HuH-7 (cell line): ENCODE measurements around the gene SDR42E2.
"Not testable (repeated sequence)": the region's sequence is repeated elsewhere in the genome, so short reads cannot be mapped to it uniquely, and the experiment has no call there.

Experiments used
- DNase-seq: peaks from one replicate; pipeline ENCODE4 v3.0.0; 2011; ENCODE audit warnings: low spot score

The SDR42E2 gene

GRCh38 chr16:22162656-22163009 is 327 bp downstream of the SDR42E2 start:
- DNase-seq: no peak

DNA sequence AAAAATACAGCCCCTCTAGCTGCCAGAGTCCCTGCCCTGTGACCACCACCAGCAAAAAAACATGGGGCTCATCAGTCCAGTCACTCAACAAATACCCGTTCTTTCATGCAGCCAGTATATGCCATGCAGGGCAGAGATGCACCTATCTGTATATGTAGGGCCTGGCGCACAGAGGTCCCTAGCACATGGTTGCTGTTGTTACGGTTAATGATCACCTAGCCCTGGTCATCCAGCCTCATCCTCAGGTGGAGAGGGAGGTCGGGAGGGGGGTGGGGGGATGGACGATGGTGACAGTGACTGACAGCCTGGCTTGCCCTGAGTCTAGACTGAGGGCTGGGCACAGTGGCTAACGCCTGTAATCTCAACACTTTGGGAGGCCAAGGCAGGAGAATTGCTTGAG is 1.5 kb downstream of the SDR42E2 start:
- DNase-seq: no peak

- no peak for DNase-seq
These were observed 2.2 kb downstream of the SDR42E2 start for GRCh38 chr16:22164482-22164881.

GRCh38 chr16:22165508-22166285 is 3.4 kb downstream of the SDR42E2 start:
- DNase-seq: no peak

- no peak for DNase-seq
These were observed 9.6 kb downstream of the SDR42E2 start for GRCh38 chr16:22171953-22172352.

DNA sequence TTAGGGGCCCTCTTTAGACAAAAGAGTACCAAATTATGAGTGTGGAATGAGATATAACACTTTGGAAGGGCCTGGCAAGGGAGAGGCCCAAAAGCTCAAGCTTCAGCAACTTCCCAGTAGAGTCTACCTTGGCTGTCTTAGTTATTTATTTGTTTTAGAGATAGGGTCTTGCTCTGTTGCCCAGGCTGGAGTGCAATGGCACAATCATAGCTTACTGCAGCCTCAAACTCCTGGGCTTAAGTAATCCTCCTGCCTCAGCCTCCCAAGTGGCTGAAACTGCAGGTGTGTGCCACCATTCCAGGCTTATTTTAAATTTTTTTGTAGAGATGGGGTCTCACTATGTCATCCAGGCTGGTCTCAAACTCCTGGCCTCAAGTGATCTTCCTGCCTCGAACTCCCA is 10.3 kb downstream of the SDR42E2 start:
- not testable (repeated sequence) for DNase-seq

DNA sequence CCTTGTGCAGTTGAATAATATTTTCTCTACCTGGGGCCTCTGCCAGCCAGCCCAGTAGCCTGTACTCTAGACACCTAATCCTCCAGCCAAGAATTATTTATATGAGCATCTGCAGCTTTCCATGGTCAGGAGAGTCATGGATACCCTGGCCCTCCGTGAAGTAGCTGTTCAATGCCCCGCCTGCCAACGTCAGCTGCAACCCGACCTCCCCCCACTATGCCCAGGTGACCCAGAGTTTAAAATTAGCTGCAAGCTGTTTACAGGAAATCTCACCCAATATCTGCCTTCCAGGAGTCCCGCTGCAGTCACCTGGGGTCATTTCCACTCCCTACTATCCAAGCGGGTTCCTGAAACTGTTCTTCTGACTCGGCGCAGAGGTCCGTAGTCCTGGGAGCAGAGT is 12.3 kb downstream of the SDR42E2 start:
- DNase-seq: no peak

DNA sequence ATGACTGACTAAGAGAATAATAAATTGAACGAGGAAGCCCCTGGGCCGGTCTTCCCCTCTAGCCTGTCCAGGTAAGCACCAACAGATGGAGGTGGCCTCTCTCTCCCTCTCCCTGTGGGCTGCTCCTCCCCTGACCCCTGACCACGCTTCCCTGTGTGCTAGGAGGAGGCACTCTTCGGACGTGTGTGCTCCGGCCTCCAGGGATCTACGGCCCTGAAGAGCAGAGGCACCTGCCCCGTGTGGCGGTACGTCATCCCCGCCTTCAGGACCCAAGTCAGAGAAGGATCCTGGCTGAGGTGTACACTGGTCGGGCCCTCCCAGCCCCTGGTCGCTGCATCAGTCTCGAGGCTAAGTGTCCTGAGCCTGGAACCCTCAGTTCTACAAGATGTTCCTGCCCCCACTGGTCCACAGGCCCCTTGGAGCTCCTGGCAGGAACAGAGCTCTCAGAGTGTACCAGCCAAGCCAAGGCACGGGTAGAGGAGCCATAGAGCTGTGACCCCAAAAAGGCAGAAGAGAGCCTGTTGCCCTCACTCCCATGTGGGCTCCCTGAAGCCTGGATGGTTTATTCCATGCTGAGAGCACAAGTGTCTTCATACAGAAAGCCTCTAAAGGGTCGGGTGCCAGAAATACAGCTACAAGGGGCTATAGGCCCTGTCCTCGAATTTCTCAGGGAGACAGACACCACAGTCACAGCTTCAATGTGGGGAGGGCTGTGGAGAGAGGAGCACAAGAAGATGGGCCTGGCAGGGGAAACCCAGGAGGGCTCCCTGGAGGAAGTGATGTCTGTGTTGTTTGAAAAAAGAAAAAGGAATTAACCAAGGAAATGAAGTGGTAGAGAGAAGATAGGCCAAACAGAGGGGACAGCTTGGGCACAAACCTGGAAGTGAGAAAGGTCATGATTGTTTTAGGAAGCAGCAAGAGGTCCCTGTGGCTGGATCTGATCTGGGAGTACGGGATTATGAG is 15.9 kb downstream of the SDR42E2 start:
- no peak for DNase-seq

DNA sequence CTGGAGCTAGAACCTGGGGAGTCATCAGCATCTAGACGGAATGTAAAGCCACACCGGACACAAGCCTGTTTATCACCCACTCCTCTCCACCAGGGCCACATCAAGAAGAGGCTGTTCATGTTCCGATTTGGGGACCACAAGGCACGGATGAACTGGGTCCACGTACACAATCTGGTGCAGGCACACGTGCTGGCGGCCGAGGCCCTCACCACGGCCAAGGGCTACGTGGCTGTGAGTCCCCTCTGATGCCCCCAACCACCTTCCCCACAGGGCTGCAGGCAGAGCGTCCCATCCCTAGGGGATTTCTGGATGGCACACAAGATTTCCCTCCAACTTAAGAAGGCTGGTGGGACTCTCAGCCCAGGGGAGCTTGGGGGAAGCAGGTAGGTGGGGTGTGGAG is 19.1 kb downstream of the SDR42E2 start:
- DNase-seq: no peak

DNA sequence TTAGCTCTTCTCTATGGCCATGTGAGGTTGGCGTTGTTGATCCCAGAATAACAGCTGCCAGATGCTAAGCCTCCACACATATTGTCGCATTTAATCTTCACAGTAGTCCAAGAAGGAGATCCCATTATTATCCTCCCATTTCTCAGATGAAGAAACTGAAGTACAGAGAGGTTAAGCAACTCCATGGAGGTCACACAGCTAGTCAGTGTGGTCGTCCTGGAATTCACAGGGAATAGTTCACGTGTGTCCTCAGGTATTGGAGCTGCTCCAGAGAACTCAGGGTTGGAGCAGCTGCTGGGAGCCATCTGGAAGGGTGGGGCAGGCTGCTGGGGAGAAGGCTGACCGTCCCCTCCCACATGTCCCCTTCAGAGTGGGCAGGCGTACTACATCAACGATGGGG is 19.5 kb downstream of the SDR42E2 start:
- no peak for DNase-seq

GRCh38 chr16:22183335-22183734 is 21.0 kb downstream of the SDR42E2 start:
- DNase-seq: no peak

DNA sequence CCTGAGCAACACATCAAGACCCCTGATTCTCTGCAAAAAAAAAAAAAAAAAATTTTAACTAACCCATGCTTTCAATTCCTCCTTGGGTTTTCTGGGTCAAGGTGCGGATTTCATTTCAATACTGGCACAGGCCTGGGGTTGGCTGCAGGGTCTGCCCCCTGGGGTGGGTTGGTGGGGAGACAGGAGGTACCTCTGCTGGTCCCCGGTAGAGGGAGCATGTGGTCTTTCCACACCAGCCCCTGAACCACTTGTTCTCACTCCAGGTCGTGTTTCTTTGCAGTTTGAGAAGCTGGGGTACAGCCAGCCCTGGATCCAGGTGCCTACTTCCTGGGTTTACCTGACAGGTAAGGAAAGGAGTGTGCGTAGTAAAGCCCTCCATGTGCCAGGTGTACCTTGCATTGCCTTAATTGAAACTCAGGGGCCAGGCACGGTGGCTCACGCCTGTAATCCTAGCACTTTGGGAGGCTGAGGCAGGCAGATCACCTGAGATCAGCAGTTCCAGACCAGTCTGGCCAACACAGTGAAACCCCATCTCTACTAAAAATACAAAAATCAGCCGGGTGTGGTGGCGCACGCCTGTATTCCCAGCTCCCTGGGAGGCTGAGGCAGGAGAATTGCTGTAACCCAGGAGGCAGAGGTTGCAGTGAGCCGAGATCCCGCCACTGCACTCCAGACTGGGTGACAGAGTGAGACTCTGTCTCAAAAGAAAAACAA is 21.8 kb downstream of the SDR42E2 start:
- peak; percentile 60 for DNase-seq

DNA sequence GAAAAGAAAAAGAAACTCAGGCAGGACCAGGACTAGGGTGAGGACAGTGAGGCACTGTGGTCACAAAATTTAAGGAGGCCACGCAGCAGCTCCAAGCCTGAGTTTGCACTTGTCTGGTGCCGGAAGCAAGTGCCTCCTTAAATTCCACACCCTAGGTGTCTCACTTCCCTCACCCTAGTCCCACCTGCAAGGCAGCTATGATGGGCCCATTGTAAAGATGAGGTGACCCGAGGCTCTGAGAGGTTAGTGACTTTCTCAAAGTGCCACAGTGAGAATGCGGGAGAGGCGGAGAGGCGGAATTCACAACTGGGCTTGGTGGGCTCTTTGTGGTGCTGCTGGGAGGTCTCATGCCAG is 22.3 kb downstream of the SDR42E2 start:
- no peak for DNase-seq

DNA sequence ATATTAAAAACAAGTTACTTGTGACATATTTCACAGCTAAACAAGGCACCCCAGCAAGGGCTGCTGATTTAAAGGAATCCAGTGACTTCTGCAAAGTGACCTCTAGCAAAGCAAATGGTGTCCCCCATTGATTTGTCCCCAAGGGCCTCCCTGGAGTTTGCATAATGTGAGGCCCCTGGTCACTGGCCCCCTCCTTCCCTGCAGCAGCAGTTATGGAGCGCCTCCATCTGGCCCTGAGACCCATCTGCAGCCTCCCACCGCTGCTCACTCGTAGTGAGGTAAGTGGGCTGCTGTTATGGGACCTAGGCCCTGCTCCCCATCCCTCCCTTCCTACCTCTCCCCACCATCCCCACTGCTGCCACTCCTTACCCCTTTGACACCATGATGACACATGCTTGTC is 24.2 kb downstream of the SDR42E2 start:
- no peak for DNase-seq

GRCh38 chr16:22188267-22188594 is 25.9 kb downstream of the SDR42E2 start:
- no peak for DNase-seq

DNA sequence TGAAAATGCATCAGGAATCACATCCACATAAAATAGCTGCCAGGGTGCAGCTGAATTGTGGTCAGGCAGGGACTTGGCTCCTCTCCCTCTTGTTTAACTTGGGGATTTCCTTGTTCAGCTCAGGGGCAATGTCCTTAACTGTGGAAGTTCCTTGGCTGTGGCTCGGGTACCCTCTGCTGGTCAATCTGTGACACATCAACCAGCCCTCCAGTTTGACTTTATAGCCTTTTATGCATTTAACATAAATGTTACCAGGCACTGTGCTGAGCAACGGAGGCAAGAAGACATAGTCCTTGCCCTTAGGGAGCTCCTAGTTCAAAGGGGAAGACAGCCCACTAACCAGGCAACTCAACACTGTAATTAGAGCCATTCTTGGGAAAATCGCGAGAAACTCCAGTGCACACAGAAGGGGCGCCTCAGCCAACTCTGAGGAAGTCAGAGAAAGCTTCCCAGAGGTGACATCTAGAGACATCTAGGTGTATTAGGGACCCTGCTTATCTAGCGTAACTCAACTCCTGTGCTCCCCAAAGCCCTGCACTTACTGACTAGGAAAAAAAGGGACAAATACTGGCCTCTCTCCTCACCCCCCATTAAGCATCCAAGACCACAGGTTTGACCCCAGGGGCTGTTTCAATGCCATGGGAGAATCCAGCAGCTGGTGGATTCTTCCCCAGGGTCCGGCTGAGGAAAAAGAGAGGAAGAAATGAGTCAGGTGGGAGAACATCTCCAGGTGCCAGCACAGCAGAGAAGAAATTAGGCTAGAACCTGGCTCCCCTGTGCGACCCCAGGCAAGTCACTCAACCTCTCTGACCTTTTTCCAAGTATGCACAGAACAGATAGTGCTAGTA is 26.5 kb downstream of the SDR42E2 start:
- DNase-seq: peak; percentile 69

- no peak for DNase-seq
These were observed 27.3 kb downstream of the SDR42E2 start for GRCh38 chr16:22189473-22190080.

DNA sequence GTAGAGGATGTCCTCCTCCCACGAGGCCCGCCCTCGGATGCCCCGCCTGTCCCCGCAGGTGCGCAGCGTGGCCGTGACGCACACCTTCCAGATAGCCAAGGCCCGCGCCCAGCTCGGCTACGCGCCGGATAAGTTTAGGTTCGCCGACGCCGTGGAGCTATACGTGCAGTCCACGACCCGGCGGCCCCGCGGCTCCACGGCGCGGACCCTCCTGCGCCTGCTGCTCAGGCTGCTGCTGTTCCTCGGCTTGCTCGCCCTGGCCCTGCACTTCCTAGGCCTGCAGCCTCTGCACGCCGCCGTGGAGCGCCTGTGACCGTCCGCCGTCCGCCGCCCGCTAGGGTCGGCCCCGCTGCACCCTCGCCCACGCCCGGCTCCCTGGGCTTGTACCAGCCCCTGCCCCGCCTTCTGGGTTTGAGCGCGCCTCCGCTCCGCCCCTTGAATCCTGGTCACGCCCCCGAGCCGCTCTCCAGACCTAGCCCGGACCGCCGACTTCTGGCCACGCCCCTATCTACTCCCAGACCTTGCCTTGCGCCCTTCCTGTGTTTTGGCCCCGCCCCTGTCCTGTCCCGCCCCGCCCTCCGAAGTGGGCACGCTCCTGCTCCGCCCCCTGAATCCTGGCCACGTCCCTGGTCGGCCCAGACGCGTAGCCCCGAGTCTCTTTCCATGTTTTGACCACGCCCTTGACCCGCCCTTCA is 27.9 kb downstream of the SDR42E2 start:
- peak; percentile 79 for DNase-seq

DNA sequence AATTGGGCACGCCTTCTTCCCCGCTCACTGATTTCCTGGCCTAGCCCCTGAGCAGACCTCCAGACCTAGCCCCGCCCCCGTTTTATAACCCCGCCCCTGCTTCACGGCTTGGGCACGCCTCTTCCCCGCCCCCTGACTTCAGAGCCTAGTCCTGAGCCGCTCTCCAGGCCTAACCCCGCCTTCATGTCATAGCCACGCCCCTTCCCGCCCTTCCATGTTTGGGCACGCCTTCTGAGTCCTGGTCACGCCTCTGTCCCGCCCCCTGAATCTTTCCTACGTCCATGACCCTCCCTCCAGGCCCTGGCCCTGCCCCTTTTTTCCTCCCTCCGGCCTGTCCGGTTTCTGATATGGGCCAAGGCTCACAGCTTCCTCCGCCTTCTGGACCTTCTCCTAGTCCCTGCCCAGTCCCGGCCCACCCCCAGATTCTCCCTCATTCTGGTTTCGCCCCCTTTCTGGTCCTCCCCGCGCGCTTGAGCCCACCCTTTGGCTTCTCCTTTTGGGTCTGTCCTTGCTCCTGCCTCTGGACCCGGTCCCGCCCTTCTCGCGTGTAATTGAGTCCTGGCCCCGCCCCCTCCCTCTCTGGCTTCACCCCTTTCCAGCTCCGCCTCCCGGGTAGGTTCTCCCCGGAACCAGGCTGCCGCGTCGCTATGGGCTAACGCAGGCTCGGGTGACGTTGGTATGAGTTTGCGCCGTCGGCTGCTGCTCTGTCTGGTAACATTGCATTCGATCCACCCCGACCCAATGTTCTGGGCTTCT is 28.6 kb downstream of the SDR42E2 start:
- DNase-seq: peak; percentile 83
